GM23248 (cell line): ENCODE data around the gene SCN1B. TPM values are rescaled to one million over a fixed set of nuclear protein-coding genes. Genes with fewer than 3 reads are reported as not detected.

ENCODE experiments used
- DNase-seq: peaks from one replicate; pipeline ENCODE4 v3.0.0-alpha.2; 2015
- H2AFZ ChIP-seq: fragments of 200-600 bp; sonication (generic); 2 replicates; pipeline ENCODE4 v1.6.1; 2016; ENCODE audit warnings: antibody characterized with exemption
- H3F3A ChIP-seq: fragments of 200-600 bp; sonication (generic); 2 replicates; pipeline ENCODE4 v1.6.1; 2016; ENCODE audit warnings: mild to moderate bottlenecking, antibody characterized with exemption, mixed run types; ENCODE audit not compliant: insufficient read depth
- H3K27ac ChIP-seq: fragments of 200-600 bp; sonication (generic); 2 replicates; pipeline ENCODE4 v1.5.1; 2016; ENCODE audit warnings: mild to moderate bottlenecking
- H3K27me3 ChIP-seq: fragments of 200-600 bp; sonication (generic); replicated peaks from 2 replicates; pipeline ENCODE4 v1.6.1; 2016; ENCODE audit warnings: mild to moderate bottlenecking; ENCODE audit not compliant: insufficient read depth
- H3K36me3 ChIP-seq: fragments of 200-600 bp; sonication (generic); 2 replicates; pipeline ENCODE4 v1.6.1; 2016; ENCODE audit warnings: low read depth, mild to moderate bottlenecking
- H3K4me1 ChIP-seq: fragments of 200-600 bp; sonication (generic); 2 replicates; pipeline ENCODE4 v1.6.1; 2016; ENCODE audit warnings: mild to moderate bottlenecking; ENCODE audit not compliant: insufficient read depth
- H3K4me2 ChIP-seq: fragments of 200-600 bp; sonication (generic); one replicate; pipeline ENCODE4 v1.6.1; 2016; ENCODE audit warnings: mild to moderate bottlenecking; ENCODE audit not compliant: unreplicated experiment
- H3K4me3 ChIP-seq: fragments of 200-600 bp; sonication (generic); 2 replicates; pipeline ENCODE4 v1.5.1; 2016; ENCODE audit warnings: mild to moderate bottlenecking
- H3K79me2 ChIP-seq: fragments of 200-600 bp; sonication (generic); 2 replicates; pipeline ENCODE4 v1.6.1; 2016; ENCODE audit warnings: mild to moderate bottlenecking; ENCODE audit not compliant: insufficient read depth
- H3K9ac ChIP-seq: fragments of 200-600 bp; sonication (generic); 2 replicates; pipeline ENCODE4 v1.6.1; 2016; ENCODE audit warnings: mild to moderate bottlenecking
- H3K9me2 ChIP-seq: fragments of 200-600 bp; sonication (generic); 2 replicates; pipeline ENCODE4 v1.6.1; 2016; ENCODE audit warnings: mixed run types, mild to moderate bottlenecking, moderate library complexity; ENCODE audit not compliant: insufficient read depth
- H3K9me3 ChIP-seq: fragments of 200-600 bp; sonication (generic); one replicate; pipeline ENCODE4 v1.6.1; 2017; ENCODE audit warnings: low read depth
- H4K20me1 ChIP-seq: fragments of 200-600 bp; sonication (generic); 2 replicates; pipeline ENCODE4 v1.6.0; 2016; ENCODE audit not compliant: insufficient read depth
- EZH2 ChIP-seq: fragments of 200-600 bp; sonication (generic); IDR thresholded peaks from 2 replicates; pipeline ENCODE4 v1.6.1; 2018; ENCODE audit warnings: antibody characterized with exemption, mild to moderate bottlenecking; ENCODE audit not compliant: insufficient read depth, poor library complexity, severe bottlenecking
- EZH2phosphoT487 ChIP-seq: fragments of 200-600 bp; sonication (generic); IDR thresholded peaks from 2 replicates; pipeline ENCODE4 v1.6.1; 2018; ENCODE audit warnings: antibody characterized with exemption, moderate library complexity, mild to moderate bottlenecking, low read depth; ENCODE audit not compliant: insufficient read depth
- WGBS, 2 experiments: methylation state at CpG; one replicate each; pipeline ENCODE4 v1.1.6; 2015 to 2017; ENCODE audit warnings: low lambda C conversion rate in 2 of 2, low coverage in 1 of 2; ENCODE audit errors: missing lambda C conversion rate in 2 of 2; 5-methylcytosine and 5-hydroxymethylcytosine counted together
- in situ Hi-C: fragments of 300-500 bp; cut with MboI; formaldehyde crosslinking; loops from 2 replicates; pipeline ENCODE4 v1.15.0; 2020
- polyA plus RNA-seq: library from polyadenylated mRNA; unstranded; fragments of >200 nt; fragmentation: Nextera tagmentation; extraction: Ambion mirVana; gene quantifications from 2 replicates; pipeline ENCODE4 v1.2.1, GENCODE V29; 2016
- total RNA-seq: library from RNA; depleted of rRNA; stranded (reverse); fragments of >200 nt; shearing (Covaris generic); gene quantifications from 2 replicates; pipeline ENCODE4 v1.2.3, GENCODE V29; 2014

The SCN1B gene
- total and polyA plus RNA-seq, 2 experiments from 2014 or later, result 1.5 to 1.7 TPM

- H3K4me1 ChIP-seq, result no peaks in the 10 kb centered on the region
- H2AFZ ChIP-seq, result peak overlapping the region; percentile 80
- no peak overlapping the region for H3K27ac ChIP-seq
- no peaks in the 10 kb centered on the region for H3K27me3 ChIP-seq
- H3K9me3 ChIP-seq, result no peaks in the 10 kb centered on the region
- no peaks in the 10 kb centered on the region for H3K79me2 ChIP-seq
- peak; percentile 50 for DNase-seq
- TF ChIP-seq EZH2phosphoT487, result no peak
- TF ChIP-seq EZH2, result no peak
- H3K36me3 ChIP-seq, result no peaks in the 10 kb centered on the region
- no peak overlapping the region for H3K9ac ChIP-seq
- no peaks in the 10 kb centered on the region for H4K20me1 ChIP-seq
- no peaks in the 10 kb centered on the region for H3K9me2 ChIP-seq
- H3F3A ChIP-seq, result peaks cover 5% of the 10 kb centered on the region
- peak overlapping the region; percentile 69 for H3K4me3 ChIP-seq
- in situ Hi-C loops, result no loop called here
- peak overlapping the region; percentile 78 for H3K4me2 ChIP-seq
- WGBS, 2 experiments, result 5 to 13% methylated on average over 9 to 31 of the region's 31 CpGs
Measured at GRCh38 chr19:35031072-35031881, 1.0 kb downstream of the SCN1B start.

- Histone ChIP-seq H3K4me2 (no peak overlapping the region), H3F3A (peaks cover 5% of the 10 kb centered on the region), H3K4me1 (no peaks in the 10 kb centered on the region), H3K27me3 (no peaks in the 10 kb centered on the region), H3K79me2 (no peaks in the 10 kb centered on the region), H3K9me3 (no peaks in the 10 kb centered on the region), H3K9ac (no peak overlapping the region), H2AFZ (no peak overlapping the region), H3K27ac (no peak overlapping the region), H3K4me3 (no peak overlapping the region), H4K20me1 (no peaks in the 10 kb centered on the region), H3K9me2 (no peaks in the 10 kb centered on the region), H3K36me3 (no peaks in the 10 kb centered on the region)
- WGBS, 2 experiments, result 93 to 95% methylated on average over 16 to 17 of the region's 17 CpGs
- in situ Hi-C loops, result no loop called here
- no peak for DNase-seq
- TF ChIP-seq EZH2 (no peak), EZH2phosphoT487 (no peak)
Measured at GRCh38 chr19:35032356-35032865, 2.1 kb downstream of the SCN1B start.

- WGBS, 2 experiments, result 87 to 90% methylated on average over 29 to 30 of the region's 30 CpGs
- H2AFZ ChIP-seq, result no peak overlapping the region
- H3K79me2 ChIP-seq, result no peaks in the 10 kb centered on the region
- DNase-seq, result no peak
- H3K9ac ChIP-seq, result no peak overlapping the region
- H3K4me2 ChIP-seq, result no peak overlapping the region
- H3K4me1 ChIP-seq, result no peaks in the 10 kb centered on the region
- no peaks in the 10 kb centered on the region for H4K20me1 ChIP-seq
- H3K36me3 ChIP-seq, result no peaks in the 10 kb centered on the region
- no peaks in the 10 kb centered on the region for H3K9me2 ChIP-seq
- no peaks in the 10 kb centered on the region for H3K27me3 ChIP-seq
- in situ Hi-C loops, result no loop called here
- H3K4me3 ChIP-seq, result no peak overlapping the region
- H3K9me3 ChIP-seq, result no peaks in the 10 kb centered on the region
- H3K27ac ChIP-seq, result no peak overlapping the region
- TF ChIP-seq EZH2phosphoT487, result no peak
- no peak for TF ChIP-seq EZH2
- H3F3A ChIP-seq, result peaks cover 5% of the 10 kb centered on the region
Measured at GRCh38 chr19:35033067-35034004, 3.1 kb downstream of the SCN1B start.

- no peak overlapping the region for H3K4me3 ChIP-seq
- no peaks in the 10 kb centered on the region for H3K27me3 ChIP-seq
- no peak overlapping the region for H3K9ac ChIP-seq
- no peak overlapping the region for H2AFZ ChIP-seq
- no peak for TF ChIP-seq EZH2
- no peak for TF ChIP-seq EZH2phosphoT487
- no peaks in the 10 kb centered on the region for H3K36me3 ChIP-seq
- no peaks in the 10 kb centered on the region for H4K20me1 ChIP-seq
- no peaks in the 10 kb centered on the region for H3K9me3 ChIP-seq
- H3F3A ChIP-seq, result peaks cover 5% of the 10 kb centered on the region
- no peaks in the 10 kb centered on the region for H3K9me2 ChIP-seq
- 92 to 96% methylated on average over 16 to 17 of the region's 17 CpGs for WGBS, 2 experiments
- H3K4me1 ChIP-seq, result no peaks in the 10 kb centered on the region
- in situ Hi-C loops, result no loop called here
- no peaks in the 10 kb centered on the region for H3K79me2 ChIP-seq
- H3K4me2 ChIP-seq, result no peak overlapping the region
- DNase-seq, result no peak
- no peak overlapping the region for H3K27ac ChIP-seq
Measured at GRCh38 chr19:35034005-35034502, 3.8 kb downstream of the SCN1B start.
